ENCODE data around the gene BTG1. TPM values are rescaled to one million over a fixed set of nuclear protein-coding genes. Genes with fewer than 3 reads are reported as not detected.

BTG1 gene
- total and polyA plus RNA-seq, 2 experiments from 2014 or later = 61.2 to 219 TPM

GRCh38 chr12:92151916-92152315 is 6.3 kb upstream of the BTG1 start:
- Histone ChIP-seq H3K9me3 (ENCODE audit: low read depth) (no peaks in the 10 kb centered on the region), H3K4me3 (no peak overlapping the region), H3K4me1 (ENCODE audit: low read depth) (peaks cover 6% of the 10 kb centered on the region), H3K36me3 (no peaks in the 10 kb centered on the region), H3K27me3 (no peaks in the 10 kb centered on the region), H3K27ac (no peak overlapping the region)
- no peak for DNase-seq (ENCODE audit: low read depth in 1 of 2, low spot score in 1 of 2)
- TF ChIP-seq CTCF (IDR thresholded peaks at IDR 0.05; ENCODE audit: low read depth, low read length) = no peak

GRCh38 chr12:92149563-92149962 is 3.9 kb upstream of the BTG1 start:
- TF ChIP-seq CTCF (IDR thresholded peaks at IDR 0.05; ENCODE audit: low read depth, low read length) = no peak
- no peak for DNase-seq (ENCODE audit: low read depth in 1 of 2, low spot score in 1 of 2)
- H3K9me3 ChIP-seq (ENCODE audit: low read depth) = no peaks in the 10 kb centered on the region
- H3K27ac ChIP-seq = no peak overlapping the region
- peaks cover 6% of the 10 kb centered on the region for H3K4me1 ChIP-seq (ENCODE audit: low read depth)
- H3K4me3 ChIP-seq = no peak overlapping the region
- no peaks in the 10 kb centered on the region for H3K36me3 ChIP-seq
- no peaks in the 10 kb centered on the region for H3K27me3 ChIP-seq

GRCh38 chr12:92147491-92147890 is 1.8 kb upstream of the BTG1 start:
- Histone ChIP-seq H3K9me3 (ENCODE audit: low read depth) (no peaks in the 10 kb centered on the region), H3K36me3 (peaks cover 11% of the 10 kb centered on the region), H3K27me3 (no peaks in the 10 kb centered on the region), H3K4me3 (peak overlapping the region; percentile 86), H3K4me1 (ENCODE audit: low read depth) (peaks cover 6% of the 10 kb centered on the region), H3K27ac (peak overlapping the region; percentile 4)
- no peak for TF ChIP-seq CTCF (IDR thresholded peaks at IDR 0.05; ENCODE audit: low read depth, low read length)
- no peak for DNase-seq (ENCODE audit: low read depth in 1 of 2, low spot score in 1 of 2)

- peak overlapping the region; percentile 78 for H3K27ac ChIP-seq
- H3K27me3 ChIP-seq = no peaks in the 10 kb centered on the region
- H3K36me3 ChIP-seq = peaks cover 17% of the 10 kb centered on the region
- H3K4me1 ChIP-seq (ENCODE audit: low read depth) = peaks cover 6% of the 10 kb centered on the region
- no peak for TF ChIP-seq CTCF (IDR thresholded peaks at IDR 0.05; ENCODE audit: low read depth, low read length)
- DNase-seq (ENCODE audit: low read depth in 1 of 2, low spot score in 1 of 2) = peak in 1 of 2 donors; percentile 55
- H3K4me3 ChIP-seq = peak overlapping the region; percentile 86
- H3K9me3 ChIP-seq (ENCODE audit: low read depth) = no peaks in the 10 kb centered on the region
These were observed 1.0 kb upstream of the BTG1 start for GRCh38 chr12:92146497-92147224.

GRCh38 chr12:92145481-92145730 is 240 bp downstream of the BTG1 start:
- H3K27ac ChIP-seq = peak overlapping the region; percentile 99
- no peak for TF ChIP-seq CTCF (IDR thresholded peaks at IDR 0.05; ENCODE audit: low read depth, low read length)
- DNase-seq (ENCODE audit: low read depth in 1 of 2, low spot score in 1 of 2) = no peak
- no peaks in the 10 kb centered on the region for H3K9me3 ChIP-seq (ENCODE audit: low read depth)
- peaks cover 17% of the 10 kb centered on the region for H3K36me3 ChIP-seq
- peaks cover 6% of the 10 kb centered on the region for H3K4me1 ChIP-seq (ENCODE audit: low read depth)
- H3K27me3 ChIP-seq = no peaks in the 10 kb centered on the region
- H3K4me3 ChIP-seq = peak overlapping the region; percentile 99
